Urinary bladder (tissue), 4 donors: ENCODE measurements around the gene INHBE. TPM values are rescaled to one million over a fixed set of nuclear protein-coding genes. Genes with fewer than 3 reads are reported as not detected.
"Not testable (repeated sequence)": the region's sequence is repeated elsewhere in the genome, so short reads cannot be mapped to it uniquely, and the experiment has no call there.

Experiments
- DNase-seq: peaks from one replicate; pipeline ENCODE4 v3.0.0-alpha.2; 2015; ENCODE audit errors: extremely low spot score
- H3K27ac ChIP-seq: one replicate; pipeline ENCODE4 v1.5.1; 2013; ENCODE audit warnings: low read depth, mild to moderate bottlenecking, moderate library complexity
- H3K36me3 ChIP-seq: one replicate; pipeline ENCODE4 v1.6.1; 2013; ENCODE audit warnings: mild to moderate bottlenecking, moderate library complexity; ENCODE audit not compliant: insufficient read depth
- H3K4me1 ChIP-seq: one replicate; pipeline ENCODE4 v1.6.1; 2013; ENCODE audit warnings: mild to moderate bottlenecking, moderate library complexity; ENCODE audit not compliant: insufficient read depth
- H3K4me3 ChIP-seq: one replicate; pipeline ENCODE4 v1.5.1; 2013; ENCODE audit warnings: low read depth, low read length
- WGBS: extraction: QIAGEN DNeasy Blood & Tissue Kit; methylation state at CpG from one replicate; pipeline ENCODE4 v1.1.7; 2013; 5-methylcytosine and 5-hydroxymethylcytosine counted together
- polyA plus RNA-seq: library from polyadenylated mRNA; stranded (reverse); fragments of 200-250 nt; gene quantifications from one replicate; pipeline ENCODE4 v1.2.3, GENCODE V29; 2013
- total RNA-seq: library from RNA; depleted of rRNA; stranded (reverse); fragments of >200 nt; gene quantifications from one replicate; pipeline ENCODE4 v1.2.3, GENCODE V29; 2014
- donor health status: healthy with polysubstance abuse.
- donor health status: healthy.

Gene INHBE, protein sequence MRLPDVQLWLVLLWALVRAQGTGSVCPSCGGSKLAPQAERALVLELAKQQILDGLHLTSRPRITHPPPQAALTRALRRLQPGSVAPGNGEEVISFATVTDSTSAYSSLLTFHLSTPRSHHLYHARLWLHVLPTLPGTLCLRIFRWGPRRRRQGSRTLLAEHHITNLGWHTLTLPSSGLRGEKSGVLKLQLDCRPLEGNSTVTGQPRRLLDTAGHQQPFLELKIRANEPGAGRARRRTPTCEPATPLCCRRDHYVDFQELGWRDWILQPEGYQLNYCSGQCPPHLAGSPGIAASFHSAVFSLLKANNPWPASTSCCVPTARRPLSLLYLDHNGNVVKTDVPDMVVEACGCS
- not detected for total RNA-seq
- polyA plus RNA-seq: 0.09 TPM

DNA sequence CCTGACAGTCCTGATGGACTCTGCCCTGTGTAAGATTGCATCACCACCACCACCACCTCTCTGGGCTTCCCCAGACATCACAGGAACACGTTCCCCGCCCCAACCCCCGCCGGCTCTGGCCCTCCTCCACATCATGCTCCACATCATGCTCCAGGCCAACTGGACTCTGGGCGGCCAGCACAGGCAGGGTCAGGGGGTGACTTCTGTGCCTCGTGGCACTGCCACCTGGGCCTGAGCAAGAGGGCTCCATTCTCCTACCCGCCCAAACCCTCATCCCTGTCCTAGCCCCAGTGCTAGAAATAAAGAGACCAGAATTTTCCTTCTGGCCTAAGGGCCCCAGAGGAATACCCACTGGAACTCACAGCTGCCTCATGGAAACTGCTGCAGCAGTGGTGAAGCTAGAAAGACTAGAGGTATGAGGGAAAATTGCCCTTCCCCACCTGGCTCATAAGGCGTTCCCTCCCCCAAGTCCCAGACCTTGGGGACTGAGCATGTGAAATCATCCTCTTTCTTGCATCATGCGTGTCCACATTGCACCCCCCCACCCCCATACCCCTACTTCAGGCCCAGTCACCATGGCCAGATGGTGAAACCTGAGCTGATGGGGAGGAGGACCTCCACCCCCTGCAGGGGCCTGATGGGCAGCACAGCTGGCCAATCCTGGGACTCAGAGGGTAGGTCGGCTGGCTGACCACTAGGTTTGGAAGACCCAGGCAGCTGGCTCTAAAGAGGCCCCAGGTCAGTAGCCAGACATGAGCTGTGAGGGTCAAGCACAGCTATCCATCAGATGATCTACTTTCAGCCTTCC, at the start of gene INHBE:
Gene INHBE, plus strand, starts transcription at position 742 of the 808 bp plus-strand sequence. CDS start 230 bp downstream, outside the sequence.
- no peak for DNase-seq
- Histone ChIP-seq H3K4me3 (no peak within 1 kb of the TSS), H3K4me1 (no peaks in the 10 kb centered on the region), H3K36me3 (no peaks in the 10 kb centered on the region), H3K27ac (no peak within 1 kb of the TSS)
- WGBS: 58% methylated on average over 10 of the region's 10 CpGs

DNA sequence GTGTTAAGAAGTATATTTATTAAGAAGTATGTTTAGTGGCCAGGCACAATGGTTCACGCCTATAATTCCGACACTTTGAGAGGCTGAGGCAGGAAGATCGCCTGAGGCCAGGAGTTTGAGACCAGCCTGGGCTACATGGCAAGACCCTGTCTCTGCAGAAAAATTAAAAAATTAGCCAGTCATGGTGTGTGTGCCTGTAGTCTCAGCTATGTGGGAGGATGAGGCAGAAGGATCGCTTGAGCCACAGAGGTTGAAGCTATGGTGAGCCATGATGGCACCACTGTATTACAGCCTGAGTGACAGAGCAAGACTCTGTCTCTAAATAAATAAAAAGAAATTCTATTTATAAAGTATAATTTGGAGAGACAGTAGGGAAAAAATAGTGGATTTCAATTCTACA, 44.6 kb upstream of the INHBE start:
- 98% methylated on average over 4 of the region's 4 CpGs for whole genome bisulfite sequencing

DNA sequence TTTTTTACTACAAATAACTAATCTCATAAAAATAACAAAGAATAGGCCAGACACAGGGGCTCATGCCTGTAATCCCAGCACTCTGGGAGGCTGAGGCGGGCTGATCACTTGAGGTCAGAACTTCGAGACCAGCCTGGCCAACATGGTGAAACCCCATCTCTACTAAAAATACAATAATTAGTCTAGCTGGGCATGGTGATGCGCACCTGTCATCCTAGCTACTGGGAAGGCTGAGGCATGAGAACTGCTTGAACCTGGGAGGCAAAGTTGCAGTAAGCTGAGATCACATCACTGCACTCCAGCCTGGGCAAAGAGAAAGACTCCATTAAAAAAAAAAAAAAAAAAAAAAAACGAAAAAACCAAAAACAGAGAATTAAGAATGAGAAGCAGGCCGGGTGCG, 40.9 kb upstream of the INHBE start:
- H3K4me1 ChIP-seq, DNase-seq, H3K36me3 ChIP-seq, H3K4me3 ChIP-seq, H3K27ac ChIP-seq: not testable (repeated sequence)
- 91% methylated on average over 6 of the region's 6 CpGs for WGBS

More for the DNA sequence above, 44.6 kb upstream of the INHBE start:
- H3K27ac ChIP-seq: no peak overlapping the region
- no peaks in the 10 kb centered on the region for H3K36me3 ChIP-seq
- no peaks in the 10 kb centered on the region for H3K4me1 ChIP-seq
- no peak for DNase-seq
- no peak overlapping the region for H3K4me3 ChIP-seq

DNA sequence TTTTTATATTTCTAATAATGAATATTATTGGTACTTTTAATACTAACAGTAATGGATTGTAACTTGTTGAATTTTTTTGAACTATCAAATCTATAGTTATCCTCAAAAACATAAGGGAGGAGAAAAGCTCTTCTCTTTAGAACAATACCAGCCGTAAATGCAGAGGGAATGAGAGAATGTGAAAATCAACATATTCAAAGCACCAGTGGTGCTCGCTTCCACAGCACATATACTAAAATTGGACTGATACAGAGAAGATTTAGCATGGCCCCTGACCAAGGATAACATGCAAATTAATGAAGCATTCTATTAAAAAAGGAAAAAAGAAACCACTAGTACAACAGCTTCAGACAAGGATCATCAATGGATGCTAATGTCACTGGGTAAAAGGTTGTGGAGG, 40.0 kb upstream of the INHBE start:
- WGBS: 90% methylated on average over 2 of the region's 2 CpGs
- Histone ChIP-seq H3K36me3 (no peaks in the 10 kb centered on the region), H3K4me3 (no peak overlapping the region), H3K4me1 (no peaks in the 10 kb centered on the region), H3K27ac (no peak overlapping the region)
- no peak for DNase-seq

DNA sequence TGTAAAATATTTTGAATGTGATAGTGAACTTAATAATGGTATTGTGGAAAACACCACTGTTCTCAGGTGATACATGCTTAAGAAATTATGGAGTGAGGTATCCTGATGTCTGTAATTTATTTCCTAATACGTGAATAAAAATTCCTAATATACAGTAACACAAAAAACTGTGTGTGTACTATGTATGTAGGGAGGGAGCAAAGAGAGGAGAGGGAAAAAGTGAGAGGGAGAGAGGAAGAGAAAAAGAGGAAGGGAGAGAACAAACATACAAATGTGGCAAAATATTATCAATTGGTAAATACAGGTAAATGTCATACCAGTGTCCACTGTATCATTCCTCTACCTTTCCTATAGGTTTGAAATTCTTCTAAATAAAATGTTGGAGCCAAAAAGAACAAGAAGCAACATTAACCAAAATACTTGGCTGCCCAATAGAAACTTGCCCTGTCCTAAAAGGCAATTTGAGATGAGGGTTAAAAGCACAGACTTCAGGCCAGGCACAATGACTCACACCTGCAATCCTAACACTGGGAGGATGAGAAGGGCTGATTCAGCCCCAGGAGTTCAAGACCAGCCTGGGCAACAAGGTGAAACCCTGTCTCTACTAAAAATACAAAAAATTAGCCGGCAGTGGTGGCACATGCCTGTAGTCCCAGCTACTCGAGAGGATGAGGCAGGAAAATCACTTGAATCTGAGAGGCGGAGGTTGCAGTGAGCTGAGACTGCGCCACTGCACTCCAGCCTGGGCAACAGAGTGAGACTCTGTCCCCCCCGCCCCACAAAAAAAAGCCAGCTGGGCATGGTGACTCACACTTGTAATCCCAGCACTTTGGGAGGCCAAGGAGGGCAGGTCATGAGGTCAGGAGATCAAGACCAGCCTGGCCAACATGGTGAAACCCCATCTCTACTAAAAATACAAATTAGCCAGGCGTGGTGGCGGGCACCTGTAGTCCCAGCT, 38.8 kb upstream of the INHBE start:
- DNase-seq: no peak
- H3K36me3 ChIP-seq: no peaks in the 10 kb centered on the region
- no peak overlapping the region for H3K27ac ChIP-seq
- no peak overlapping the region for H3K4me3 ChIP-seq
- no peaks in the 10 kb centered on the region for H3K4me1 ChIP-seq
- 90% methylated on average over 8 of the region's 8 CpGs for WGBS

DNA sequence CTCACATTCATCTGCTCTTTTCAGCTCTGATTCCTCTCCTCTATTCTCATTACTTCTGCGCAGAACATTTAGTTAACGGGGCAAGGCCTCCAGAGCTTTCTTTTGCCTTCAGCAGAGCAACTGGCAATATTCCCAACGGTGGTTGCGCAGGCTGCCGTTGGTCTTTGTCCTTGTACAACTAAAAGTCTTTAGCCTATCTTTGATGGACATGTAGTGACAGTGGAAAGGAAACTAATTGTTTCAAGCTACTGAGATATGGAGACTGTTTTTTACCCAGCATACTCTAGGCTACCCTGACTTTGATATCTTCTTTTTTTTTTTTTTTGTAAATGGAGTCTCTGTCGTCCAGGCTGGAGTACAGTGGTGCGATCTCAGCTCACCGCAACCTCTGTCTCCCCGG, 36.9 kb upstream of the INHBE start:
- no peak overlapping the region for H3K4me3 ChIP-seq
- H3K4me1 ChIP-seq: no peaks in the 10 kb centered on the region
- 92% methylated on average over 9 of the region's 9 CpGs for WGBS
- DNase-seq: no peak
- no peaks in the 10 kb centered on the region for H3K36me3 ChIP-seq
- H3K27ac ChIP-seq: no peak overlapping the region

DNA sequence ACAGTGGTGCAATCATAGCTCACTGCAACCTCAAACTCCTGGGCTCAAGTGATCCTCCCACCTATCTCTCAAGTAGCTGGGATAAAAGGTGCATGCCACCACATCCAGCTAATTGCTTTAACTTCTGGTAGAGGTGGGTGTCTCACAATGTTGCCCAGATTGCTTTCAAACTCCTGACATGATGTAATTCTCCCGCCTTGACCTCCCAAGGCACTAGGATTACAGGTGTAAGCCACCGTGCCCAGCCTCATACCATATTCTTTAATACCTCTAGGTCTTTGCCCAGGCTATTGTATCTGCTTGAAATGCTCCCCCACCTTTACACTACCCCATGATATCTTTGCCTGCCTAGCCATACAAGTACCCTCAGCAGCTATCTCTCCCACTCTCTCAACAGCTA, 35.6 kb upstream of the INHBE start:
- DNase-seq: no peak
- Histone ChIP-seq H3K4me3 (no peak overlapping the region), H3K27ac (no peak overlapping the region), H3K4me1 (no peaks in the 10 kb centered on the region), H3K36me3 (no peaks in the 10 kb centered on the region)
- 95% methylated on average over 2 of the region's 2 CpGs for WGBS

DNA sequence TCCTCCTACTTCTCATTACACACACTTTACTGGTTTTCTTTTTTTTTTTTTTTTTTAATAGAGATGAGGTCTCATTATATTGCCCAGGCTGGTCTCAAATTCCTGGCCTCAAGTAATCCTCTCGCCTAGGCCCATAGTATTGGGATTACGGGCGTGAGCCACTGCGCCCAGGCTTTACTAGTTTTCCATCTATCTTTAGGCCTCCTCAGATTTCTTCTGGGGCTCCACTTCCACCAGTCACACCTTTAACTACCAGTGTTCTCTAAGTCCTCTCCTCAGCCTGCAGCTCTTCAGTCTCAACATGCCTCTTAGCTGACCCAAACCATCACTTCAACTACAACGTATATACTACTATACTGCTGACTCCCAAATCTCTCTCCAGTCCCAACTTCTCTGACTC, 34.6 kb upstream of the INHBE start:
- peaks cover 2% of the 10 kb centered on the region for H3K36me3 ChIP-seq

DNA sequence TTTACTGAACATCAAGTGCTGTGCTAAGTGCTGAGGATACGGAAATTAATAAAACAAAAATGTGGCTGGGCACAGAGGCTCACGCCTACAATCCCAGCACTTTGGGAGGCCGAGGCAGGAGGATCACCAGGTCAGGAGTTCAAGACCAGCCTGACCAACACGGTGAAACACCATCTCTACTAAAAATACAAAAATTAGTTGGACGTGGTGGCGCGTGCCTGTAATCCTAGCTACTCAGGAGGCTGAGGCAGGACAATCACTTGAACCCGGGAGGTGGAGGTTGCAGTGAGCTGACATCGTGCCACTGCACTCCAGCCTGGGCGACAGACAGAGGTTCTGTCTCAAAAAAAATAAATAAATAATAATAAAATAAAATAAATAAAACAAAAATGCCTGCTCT, 28.2 kb upstream of the INHBE start:
- H3K4me1 ChIP-seq, H3K27ac ChIP-seq, H3K4me3 ChIP-seq, DNase-seq, H3K36me3 ChIP-seq: not testable (repeated sequence)
- 96% methylated on average over 10 of the region's 10 CpGs for WGBS

More for the DNA sequence above, 34.6 kb upstream of the INHBE start:
- H3K4me3 ChIP-seq: no peak overlapping the region
- DNase-seq: no peak
- no peaks in the 10 kb centered on the region for H3K4me1 ChIP-seq
- WGBS: 96% methylated on average over 5 of the region's 5 CpGs
- no peak overlapping the region for H3K27ac ChIP-seq

DNA sequence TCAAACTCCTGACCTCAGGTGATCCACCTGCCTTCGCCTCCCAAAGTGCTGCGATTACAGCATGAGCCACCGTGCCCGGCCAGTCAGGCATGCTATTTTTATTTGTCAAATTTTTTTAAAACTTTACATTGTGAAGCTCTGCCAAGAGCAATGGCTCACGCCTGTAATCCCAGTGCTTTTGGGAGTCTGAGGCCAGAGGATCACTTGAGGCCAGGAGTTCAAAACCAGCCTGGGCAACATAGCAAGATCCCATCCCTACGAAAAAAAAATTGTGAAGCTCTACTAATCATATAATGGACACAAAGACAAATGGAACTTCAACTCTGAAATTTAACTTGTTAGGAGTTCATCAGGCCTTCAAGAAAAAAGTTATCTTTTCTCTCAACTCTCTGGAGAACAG, 26.1 kb upstream of the INHBE start:
- 79% methylated on average over 6 of the region's 6 CpGs for WGBS
- H3K27ac ChIP-seq: no peak overlapping the region
- H3K4me3 ChIP-seq: no peak overlapping the region
- H3K36me3 ChIP-seq: peaks cover 2% of the 10 kb centered on the region
- no peak for DNase-seq
- no peaks in the 10 kb centered on the region for H3K4me1 ChIP-seq

DNA sequence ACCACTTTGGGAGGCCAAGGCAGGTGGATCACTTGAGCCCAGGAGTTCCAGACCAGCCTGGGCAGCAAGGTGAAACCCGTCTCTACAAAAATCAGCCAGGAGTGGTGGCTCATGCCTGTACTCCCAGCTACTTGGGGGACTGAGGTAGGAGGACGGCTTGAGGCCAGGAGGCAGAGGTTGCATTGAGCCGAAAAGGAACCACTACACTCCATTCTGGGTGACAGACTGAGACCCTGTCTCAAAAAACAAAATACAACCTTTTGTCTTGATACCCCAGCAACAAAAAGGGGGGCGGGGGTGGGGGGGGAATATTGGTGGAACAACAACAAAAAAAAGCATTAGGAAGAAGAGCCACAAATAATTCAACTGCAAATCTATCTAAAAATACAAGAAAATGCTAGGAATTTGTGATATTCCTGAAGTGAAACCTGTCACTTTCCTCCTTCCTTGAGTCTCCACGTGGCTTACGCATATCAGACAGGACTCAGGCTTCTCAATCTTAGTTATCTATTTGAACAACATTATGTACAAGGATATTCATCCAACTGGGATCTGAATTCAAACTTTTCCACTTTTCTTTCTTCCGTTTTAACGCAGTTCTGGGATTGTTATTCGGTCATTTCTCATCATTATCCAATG, 25.5 kb upstream of the INHBE start:
- WGBS: 36% methylated on average over 9 of the region's 9 CpGs
- peak overlapping the region; percentile 93 for H3K4me3 ChIP-seq
- DNase-seq: peak; percentile 15

DNA sequence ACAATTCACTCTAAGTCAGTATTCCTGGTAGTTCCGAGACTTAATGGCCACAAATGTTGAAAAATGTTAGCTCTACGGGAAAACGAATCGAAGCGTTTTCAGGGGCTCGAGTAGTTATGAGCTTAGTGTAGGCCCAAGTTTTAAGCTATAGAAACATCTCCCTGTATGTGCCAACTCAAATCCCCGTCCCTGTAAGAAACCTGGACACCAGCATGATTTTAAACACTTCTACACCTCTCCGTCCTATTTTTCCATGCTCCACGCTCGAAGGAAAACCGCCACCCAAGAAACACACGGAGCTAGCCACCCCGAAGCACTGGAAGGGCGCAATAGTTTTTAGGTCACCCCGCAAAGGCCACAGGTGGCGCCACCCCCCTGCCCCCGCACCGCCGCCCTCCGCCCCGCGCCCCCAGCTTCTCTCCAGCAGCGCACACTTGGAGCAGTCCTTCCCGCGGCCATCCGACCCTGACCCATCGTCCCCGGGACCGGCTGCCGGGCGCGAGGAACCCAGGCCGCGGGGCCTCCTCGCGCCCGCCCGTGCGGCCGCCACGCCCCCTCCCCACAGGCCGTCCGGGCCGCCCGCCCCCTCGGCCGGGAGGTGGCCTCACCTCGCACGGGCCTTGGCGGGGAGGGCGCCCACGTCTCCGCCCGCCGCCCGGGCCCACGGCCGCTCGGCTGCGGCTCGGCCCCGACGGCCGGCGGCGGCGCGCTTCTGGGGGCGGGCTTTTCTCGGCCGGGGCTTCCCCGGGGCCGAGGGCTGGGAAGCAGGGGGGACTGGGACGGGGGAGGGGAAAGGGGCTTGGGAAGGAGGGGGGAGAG, 24.8 kb upstream of the INHBE start:
- Histone ChIP-seq H3K4me1 (no peaks in the 10 kb centered on the region), H3K27ac (peak overlapping the region; percentile 93), H3K4me3 (peak overlapping the region; percentile 93), H3K36me3 (no peaks in the 10 kb centered on the region)
- WGBS: under 1% methylated on average over 74 of the region's 74 CpGs
- no peak for DNase-seq

More for the DNA sequence above, 25.5 kb upstream of the INHBE start:
- Histone ChIP-seq H3K4me1 (no peaks in the 10 kb centered on the region), H3K36me3 (peaks cover 1% of the 10 kb centered on the region), H3K27ac (no peak overlapping the region)
